PFSK-1 (cell line): ENCODE measurements around the gene PXDN.

Experiments
- FOXP2 ChIP-seq: optimal IDR thresholded peaks from 2 replicates; pipeline ENCODE3; 2011; ENCODE audit warnings: borderline replicate concordance, control low read depth, inconsistent platforms; ENCODE audit not compliant: insufficient read depth; ENCODE audit errors: extremely low read length, extremely low read depth
- POLR2AphosphoS5 ChIP-seq: IDR thresholded peaks from 2 replicates; pipeline ENCODE4 v1.6.1; 2012; ENCODE audit warnings: low read depth, mild to moderate bottlenecking, control low read depth, low read length, moderate library complexity
- SIN3A ChIP-seq: IDR thresholded peaks from 2 replicates; pipeline ENCODE4 v1.6.1; 2012; ENCODE audit warnings: mild to moderate bottlenecking, low read length, moderate library complexity, borderline replicate concordance; ENCODE audit not compliant: insufficient read depth
- TAF1 ChIP-seq: IDR thresholded peaks from 2 replicates; pipeline ENCODE4 v1.6.1; 2012; ENCODE audit warnings: low read length, control low read depth, borderline replicate concordance; ENCODE audit not compliant: insufficient read depth
- TF ChIP-seq, protein P1 (sequence below), 2 experiments: IDR thresholded peaks; 2 replicates each; pipeline versions ENCODE4 v1.6.1 to v1.8.0; 2011 to 2012; ENCODE audit warnings: low read depth in 2 of 2, low read length in 2 of 2, control low read depth in 1 of 2, inconsistent platforms in 1 of 2, mild to moderate bottlenecking in 1 of 2, moderate library complexity in 1 of 2; ENCODE audit not compliant: insufficient read depth in 1 of 2

Gene PXDN

DNA sequence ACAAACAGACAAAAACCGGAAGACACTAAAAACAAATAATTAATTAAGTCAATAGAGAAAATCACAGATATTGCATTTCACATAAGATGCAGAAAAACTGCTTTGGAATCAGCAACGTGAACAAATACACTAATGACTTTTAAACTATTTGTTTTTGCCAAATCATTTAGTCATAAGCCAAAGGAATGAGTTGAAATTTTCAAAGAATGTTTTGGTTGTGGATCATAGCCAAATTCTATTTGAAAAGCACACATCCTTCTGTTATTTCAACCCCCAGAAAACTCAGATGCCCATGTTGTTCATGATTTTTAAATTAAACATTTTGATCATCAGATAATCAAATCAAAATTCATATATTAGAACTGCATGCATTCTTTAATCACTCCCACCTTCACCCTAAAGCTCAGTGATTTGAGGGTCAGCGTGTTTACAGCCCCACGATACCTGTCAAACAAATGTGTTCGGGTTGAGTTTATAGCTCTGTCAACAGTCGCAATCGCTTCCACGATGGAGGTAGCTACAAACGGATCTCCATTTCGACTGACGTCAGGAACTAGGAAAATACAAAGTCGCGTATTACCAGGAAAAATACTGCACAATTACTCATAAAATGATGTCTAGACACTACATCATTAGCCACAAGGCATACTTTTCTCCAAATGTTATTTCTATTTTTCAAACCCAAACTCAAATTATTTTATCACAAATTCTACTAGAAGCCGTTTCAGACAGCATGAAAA is 90.2 kb downstream of the PXDN start:
- TF ChIP-seq TAF1 = no peak
- no peak for TF ChIP-seq FOXP2
- no peak; the same call in 1 of the 2 replicates for TF ChIP-seq POLR2AphosphoS5
- TF ChIP-seq, protein P1, sequence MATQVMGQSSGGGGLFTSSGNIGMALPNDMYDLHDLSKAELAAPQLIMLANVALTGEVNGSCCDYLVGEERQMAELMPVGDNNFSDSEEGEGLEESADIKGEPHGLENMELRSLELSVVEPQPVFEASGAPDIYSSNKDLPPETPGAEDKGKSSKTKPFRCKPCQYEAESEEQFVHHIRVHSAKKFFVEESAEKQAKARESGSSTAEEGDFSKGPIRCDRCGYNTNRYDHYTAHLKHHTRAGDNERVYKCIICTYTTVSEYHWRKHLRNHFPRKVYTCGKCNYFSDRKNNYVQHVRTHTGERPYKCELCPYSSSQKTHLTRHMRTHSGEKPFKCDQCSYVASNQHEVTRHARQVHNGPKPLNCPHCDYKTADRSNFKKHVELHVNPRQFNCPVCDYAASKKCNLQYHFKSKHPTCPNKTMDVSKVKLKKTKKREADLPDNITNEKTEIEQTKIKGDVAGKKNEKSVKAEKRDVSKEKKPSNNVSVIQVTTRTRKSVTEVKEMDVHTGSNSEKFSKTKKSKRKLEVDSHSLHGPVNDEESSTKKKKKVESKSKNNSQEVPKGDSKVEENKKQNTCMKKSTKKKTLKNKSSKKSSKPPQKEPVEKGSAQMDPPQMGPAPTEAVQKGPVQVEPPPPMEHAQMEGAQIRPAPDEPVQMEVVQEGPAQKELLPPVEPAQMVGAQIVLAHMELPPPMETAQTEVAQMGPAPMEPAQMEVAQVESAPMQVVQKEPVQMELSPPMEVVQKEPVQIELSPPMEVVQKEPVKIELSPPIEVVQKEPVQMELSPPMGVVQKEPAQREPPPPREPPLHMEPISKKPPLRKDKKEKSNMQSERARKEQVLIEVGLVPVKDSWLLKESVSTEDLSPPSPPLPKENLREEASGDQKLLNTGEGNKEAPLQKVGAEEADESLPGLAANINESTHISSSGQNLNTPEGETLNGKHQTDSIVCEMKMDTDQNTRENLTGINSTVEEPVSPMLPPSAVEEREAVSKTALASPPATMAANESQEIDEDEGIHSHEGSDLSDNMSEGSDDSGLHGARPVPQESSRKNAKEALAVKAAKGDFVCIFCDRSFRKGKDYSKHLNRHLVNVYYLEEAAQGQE (IDR thresholded peaks at IDR 0.05; ENCODE audit: insufficient read depth in 1 of 2, low read depth in 2 of 2, low read length in 2 of 2) = no peak
- TF ChIP-seq SIN3A = no peak

DNA sequence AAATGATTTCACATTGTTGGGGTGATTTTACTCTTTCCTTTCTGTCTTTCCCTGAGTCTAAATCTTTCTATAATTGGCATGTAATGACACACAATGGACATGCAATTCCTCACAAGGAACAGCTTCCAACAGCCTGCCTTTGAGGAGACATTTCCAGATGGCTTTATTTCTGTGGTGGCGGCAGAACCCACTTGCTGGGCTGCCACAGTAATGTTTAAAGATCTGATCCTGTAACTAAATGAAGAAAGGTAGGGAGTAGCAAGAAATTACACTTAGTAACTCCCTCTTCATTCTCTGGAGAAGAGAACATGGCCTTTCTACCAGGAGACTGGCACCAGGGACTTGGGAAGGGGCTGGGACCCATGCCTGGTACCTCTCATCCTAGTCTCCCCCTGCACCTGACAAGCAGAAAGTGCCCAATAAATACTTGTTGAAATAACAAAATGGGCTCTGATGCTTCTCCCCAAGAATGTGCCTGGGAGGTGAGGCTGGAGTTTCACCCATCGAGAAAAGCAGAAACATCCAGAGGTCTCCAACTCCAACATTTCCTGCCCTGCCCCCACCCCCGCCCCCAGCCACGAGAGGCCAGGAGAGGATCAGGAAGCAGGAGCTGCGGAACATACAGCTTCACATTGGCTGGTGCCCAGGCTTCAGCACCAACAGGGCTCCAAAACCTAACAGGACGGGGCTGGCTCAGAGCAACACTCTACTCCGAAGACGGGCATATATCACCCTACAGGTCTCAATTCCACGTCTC is 92.1 kb downstream of the PXDN start:
- TF ChIP-seq, protein P1 (IDR thresholded peaks at IDR 0.05; ENCODE audit: insufficient read depth in 1 of 2, low read depth in 2 of 2, low read length in 2 of 2) = no peak
- no peak for TF ChIP-seq POLR2AphosphoS5
- no peak for TF ChIP-seq FOXP2
- no peak for TF ChIP-seq TAF1
- no peak for TF ChIP-seq SIN3A

DNA sequence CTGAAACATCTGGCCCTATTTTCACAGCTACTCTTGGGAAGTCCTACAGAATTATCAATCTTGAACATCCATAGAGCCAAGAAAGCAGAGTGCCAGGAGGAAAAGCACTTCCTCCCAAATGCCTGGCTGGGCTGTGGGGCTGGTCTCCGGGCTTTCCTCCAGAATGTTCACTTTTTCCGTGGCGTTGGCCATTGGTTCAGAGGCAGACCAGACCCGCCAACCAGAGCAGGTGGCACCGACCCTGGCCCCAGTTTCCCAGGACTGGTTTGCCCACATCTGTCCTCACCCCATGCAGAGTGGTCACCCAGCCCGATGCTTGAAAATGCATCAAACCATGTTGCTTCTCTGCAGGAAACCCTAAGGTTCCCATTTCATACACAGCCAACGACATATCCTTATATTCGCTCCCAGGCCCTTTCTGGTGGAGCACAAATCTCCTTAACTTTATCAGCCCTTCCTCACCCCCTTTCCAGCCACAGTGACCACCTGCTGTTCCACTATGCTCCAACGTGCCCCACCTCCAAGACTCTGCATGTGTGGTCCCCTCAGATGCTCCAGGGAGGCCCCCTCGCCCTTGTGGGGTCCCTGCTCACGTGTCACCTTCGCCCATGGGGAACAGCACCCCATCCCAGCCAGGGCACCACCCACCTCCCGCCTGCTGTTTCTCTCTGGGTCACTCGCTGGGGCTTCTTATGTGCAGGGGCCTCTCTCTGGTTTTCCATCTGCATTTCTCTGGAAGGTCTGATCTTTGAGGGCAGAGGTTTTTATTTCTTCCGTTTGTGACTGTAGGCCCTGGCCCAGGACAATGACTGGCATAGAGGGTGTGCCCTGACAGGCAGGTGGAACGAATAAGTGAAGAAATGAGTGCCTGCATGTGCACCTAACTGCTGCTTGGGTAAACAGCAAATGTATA is 92.9 kb downstream of the PXDN start:
- peak; percentile 55; the same call in 1 of the 2 replicates for TF ChIP-seq POLR2AphosphoS5
- TF ChIP-seq, protein P1 (IDR thresholded peaks at IDR 0.05; ENCODE audit: insufficient read depth in 1 of 2, low read depth in 2 of 2, low read length in 2 of 2) = no peak

DNA sequence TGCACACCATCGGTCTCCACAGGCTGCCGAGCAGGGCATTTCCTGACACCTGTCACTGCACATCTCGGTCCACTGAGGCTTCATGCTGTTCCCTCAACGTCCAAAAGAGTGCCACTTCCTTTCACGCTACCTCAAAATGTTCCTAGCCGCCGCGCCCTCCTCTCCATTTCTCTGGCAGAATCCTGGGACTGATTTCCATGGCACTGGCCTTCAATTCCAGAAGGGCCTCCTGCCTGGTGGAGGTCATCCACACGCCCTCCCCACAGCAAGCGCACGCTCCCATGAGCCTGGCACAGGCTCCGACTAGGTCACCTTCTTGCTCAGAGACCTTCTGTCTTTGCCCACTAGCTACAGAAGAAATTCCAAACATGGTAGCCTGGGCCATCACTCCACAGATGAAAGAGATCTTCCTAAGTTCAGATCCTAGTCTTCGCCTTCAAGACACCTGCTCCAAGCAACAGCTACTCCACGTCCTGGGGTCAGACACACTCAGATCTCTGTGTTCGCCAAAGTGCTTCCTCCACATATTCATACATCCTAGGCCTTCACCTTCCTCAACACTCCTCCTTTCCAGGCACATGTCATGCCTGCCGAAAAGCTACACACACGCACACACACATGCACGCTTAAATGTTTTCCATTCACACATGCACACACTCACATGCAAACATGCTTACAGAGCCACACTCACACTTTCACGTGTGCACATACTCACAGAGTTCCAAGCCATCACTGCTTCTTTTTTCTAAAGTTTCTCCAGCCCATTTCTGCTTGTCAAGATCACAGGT is 94.0 kb downstream of the PXDN start:
- no peak for TF ChIP-seq POLR2AphosphoS5
- TF ChIP-seq FOXP2 = no peak
- TF ChIP-seq, protein P1 (IDR thresholded peaks at IDR 0.05; ENCODE audit: insufficient read depth in 1 of 2, low read depth in 2 of 2, low read length in 2 of 2) = no peak
- TF ChIP-seq SIN3A = no peak
